ENCODE data around the gene GABPA.

The GABPA gene

DNA sequence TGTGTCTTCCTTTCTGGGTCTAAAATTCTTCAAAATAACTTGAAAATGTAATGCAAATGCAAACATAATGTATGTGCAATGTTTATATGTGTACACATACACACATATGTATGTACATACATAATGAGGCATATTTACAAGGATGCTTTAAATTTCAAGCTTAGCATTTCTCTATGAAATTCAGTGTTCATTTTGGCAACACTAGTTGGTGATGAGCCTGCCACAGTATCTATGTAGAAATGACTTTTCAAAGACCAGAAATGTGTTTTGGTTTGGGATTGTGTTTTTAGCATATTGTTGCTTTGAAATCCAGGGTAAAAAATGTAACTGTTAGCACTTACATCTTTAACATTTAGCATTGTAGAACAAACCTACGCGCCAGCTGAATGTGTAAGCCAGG, 10.1 kb downstream of the GABPA start:
- TF ChIP-seq, protein P1, sequence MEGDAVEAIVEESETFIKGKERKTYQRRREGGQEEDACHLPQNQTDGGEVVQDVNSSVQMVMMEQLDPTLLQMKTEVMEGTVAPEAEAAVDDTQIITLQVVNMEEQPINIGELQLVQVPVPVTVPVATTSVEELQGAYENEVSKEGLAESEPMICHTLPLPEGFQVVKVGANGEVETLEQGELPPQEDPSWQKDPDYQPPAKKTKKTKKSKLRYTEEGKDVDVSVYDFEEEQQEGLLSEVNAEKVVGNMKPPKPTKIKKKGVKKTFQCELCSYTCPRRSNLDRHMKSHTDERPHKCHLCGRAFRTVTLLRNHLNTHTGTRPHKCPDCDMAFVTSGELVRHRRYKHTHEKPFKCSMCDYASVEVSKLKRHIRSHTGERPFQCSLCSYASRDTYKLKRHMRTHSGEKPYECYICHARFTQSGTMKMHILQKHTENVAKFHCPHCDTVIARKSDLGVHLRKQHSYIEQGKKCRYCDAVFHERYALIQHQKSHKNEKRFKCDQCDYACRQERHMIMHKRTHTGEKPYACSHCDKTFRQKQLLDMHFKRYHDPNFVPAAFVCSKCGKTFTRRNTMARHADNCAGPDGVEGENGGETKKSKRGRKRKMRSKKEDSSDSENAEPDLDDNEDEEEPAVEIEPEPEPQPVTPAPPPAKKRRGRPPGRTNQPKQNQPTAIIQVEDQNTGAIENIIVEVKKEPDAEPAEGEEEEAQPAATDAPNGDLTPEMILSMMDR (IDR thresholded peaks at IDR 0.05; ENCODE audit: extremely low read depth, missing control alignments), result no peak
- DNase-seq (ENCODE audit: low spot score), result no peak

DNA sequence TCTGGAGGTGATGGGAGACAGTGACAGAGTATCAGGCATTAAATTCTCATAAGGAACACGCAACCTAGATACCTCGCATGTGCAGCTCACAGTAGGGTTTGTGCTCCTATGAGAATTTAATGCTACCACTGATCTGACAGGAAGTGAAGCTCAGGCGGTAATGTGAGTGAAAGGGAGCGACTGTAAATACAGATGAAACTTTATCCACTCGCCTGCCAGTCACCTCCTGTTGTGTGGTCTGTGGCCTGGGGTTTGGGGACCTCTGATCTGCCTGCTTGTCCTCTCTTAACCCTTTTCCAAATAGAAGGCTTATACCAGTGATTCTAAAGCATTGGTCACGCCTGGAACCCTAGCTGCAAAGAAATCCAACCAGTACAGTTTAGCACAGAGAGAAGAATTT, 15.3 kb downstream of the GABPA start:
- no peak for DNase-seq (ENCODE audit: low spot score)
- TF ChIP-seq, protein P1 (IDR thresholded peaks at IDR 0.05; ENCODE audit: extremely low read depth, missing control alignments), result no peak

DNA sequence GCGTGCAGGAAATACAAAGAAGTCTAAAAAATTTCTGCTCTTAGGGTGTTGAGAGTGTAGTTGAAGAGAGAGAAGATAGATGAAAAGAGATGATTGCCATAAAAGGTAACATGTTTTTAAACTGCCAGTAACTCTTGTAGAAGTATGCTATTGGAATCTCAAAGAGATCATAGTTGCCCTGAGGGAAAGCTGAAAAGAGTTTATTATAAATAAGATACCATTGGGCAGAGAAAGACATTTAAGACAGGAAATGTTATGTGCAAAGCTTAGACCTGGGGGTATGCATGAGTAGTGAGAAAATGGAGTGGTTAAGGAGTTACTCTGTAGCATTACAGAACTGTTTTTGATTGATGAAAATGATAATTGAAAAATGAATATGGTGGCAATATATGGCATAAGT, 17.6 kb downstream of the GABPA start:
- no peak for DNase-seq (ENCODE audit: low spot score)
- TF ChIP-seq, protein P1 (IDR thresholded peaks at IDR 0.05; ENCODE audit: extremely low read depth, missing control alignments), result no peak

DNA sequence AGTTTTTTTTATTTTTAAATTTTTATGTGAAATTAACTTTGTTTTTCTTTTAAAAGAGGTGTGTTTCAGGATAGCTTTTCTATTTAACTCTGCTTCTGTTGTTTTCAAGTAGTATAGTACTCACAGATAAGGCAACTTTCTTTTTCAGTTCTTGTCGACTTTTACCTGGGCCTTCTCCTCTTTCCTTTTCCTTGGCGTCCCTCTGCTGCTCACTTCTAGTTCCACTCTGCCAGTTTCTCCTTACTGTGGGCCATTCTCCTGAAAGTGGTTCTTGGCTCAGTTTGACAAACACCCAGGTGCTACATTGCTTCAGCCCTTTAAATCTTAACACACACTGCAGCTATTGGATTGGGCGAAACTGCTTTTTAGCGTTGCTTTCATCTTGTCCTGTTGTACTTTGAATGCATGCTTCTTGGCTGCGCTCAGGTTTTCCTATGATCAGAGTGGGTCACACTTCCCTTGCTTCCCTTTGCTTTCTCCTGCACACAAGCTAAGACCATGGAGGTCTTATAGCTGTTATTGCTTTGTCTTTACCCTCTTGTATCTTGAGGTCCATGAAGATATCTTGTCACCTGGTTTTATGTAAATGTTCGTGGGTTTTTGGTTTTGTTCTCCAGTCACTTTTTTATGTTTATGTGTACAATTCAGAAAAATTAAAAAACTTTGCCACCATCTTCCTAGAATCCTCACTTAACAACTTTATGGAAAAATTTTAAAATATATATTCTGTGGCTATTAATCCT, 21.6 kb downstream of the GABPA start:
- TF ChIP-seq, protein P1 (IDR thresholded peaks at IDR 0.05; ENCODE audit: extremely low read depth, missing control alignments), result no peak
- DNase-seq (ENCODE audit: low spot score), result no peak

DNA sequence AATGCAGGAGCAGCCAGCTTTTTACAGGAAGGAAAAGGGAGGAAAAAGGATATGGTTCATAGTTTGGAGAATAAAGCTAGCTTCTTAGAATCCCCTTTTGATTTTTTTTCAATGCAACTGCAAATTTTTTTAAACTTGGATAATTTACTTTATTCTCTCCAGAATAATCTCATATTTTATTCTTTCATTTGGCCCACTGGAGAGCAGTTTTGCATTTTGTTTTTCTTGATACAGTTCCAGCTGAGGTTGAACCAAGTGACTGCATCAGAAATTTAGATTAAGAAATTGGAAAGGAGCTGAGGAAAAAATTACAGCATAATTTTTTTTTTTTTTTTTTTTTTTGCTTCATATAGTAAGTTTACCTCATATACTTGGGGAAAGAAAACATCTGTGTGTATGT, 22.8 kb downstream of the GABPA start:
- DNase-seq (ENCODE audit: low spot score), result no peak
- TF ChIP-seq, protein P1 (IDR thresholded peaks at IDR 0.05; ENCODE audit: extremely low read depth, missing control alignments), result no peak

DNA sequence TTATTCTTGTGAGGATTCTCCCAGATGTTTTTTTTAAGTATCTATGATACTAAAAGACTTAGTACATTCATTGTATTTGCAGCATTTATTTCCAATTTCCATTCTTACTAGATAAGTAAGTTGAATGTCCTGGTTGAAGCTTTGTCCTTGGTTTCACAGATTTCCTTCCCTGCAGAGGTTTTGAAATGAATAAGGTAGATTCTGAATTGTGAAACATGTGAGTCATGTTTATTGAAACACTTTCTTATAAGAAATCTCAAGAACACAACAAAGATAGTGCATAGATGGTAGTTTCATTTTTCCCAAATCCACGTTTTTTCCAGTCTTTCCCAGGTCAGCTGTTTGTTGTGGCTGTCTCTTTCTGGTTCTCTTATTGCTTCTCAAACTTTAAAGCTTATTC, 24.8 kb downstream of the GABPA start:
- TF ChIP-seq, protein P1 (IDR thresholded peaks at IDR 0.05; ENCODE audit: extremely low read depth, missing control alignments), result no peak
- no peak for DNase-seq (ENCODE audit: low spot score)

DNA sequence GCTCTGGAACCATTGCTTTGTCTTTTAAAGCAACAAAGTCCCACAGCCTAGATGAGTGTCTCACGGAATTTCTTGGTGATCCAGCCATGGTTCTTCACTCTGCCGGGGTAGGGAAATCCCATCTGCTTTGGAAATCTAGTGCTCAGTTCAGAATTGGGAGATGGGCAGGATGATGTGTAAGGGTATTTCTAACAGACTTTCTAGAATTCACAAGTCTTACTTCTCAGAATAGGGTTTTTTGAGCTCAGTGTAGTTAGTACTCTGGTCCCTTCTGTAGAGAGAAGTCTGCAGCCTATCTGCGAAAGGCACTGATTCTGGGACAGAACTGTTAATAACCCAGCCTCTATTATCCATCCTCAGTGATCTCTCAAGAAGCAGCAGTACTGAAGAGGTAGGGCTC, 25.3 kb downstream of the GABPA start:
- TF ChIP-seq, protein P1 (IDR thresholded peaks at IDR 0.05; ENCODE audit: extremely low read depth, missing control alignments), result no peak
- no peak for DNase-seq (ENCODE audit: low spot score)

All from GM20000 (cell line).